Small intestine (tissue), 7 donors: ENCODE measurements around the gene TSPAN9. TPM values are rescaled to one million over a fixed set of nuclear protein-coding genes. Genes with fewer than 3 reads are reported as not detected.

Experiments
- DNase-seq, 2 donors: peaks; one replicate each; pipeline versions ENCODE4 v3.0.0 to v3.0.0-alpha.2; 2013
- FAIRE-seq: peaks from 2 replicates; lab custom pipeline; 2012; peaks lifted over from hg19 to GRCh38; lab: Jason Lieb, UNC
- H3K27ac ChIP-seq, 3 donors: one replicate each; pipeline ENCODE4 v1.5.1; 2013; ENCODE audit warnings: low read length in 2 of 3, mild to moderate bottlenecking in 2 of 3, control low read depth in 1 of 3, inconsistent platforms in 1 of 3, low read depth in 1 of 3, moderate library complexity in 1 of 3
- H3K27me3 ChIP-seq, 3 donors: one replicate each; pipeline ENCODE4 v1.6.1; 2013; ENCODE audit warnings: low read length in 3 of 3, inconsistent platforms in 1 of 3; ENCODE audit not compliant: control insufficient read depth in 3 of 3, insufficient read depth in 3 of 3
- H3K36me3 ChIP-seq, 3 donors: one replicate each; pipeline ENCODE4 v1.6.1; 2013; ENCODE audit warnings: low read length in 3 of 3, inconsistent platforms in 1 of 3, low read depth in 1 of 3, mild to moderate bottlenecking in 1 of 3, moderate library complexity in 1 of 3; ENCODE audit not compliant: control insufficient read depth in 3 of 3, insufficient read depth in 2 of 3
- H3K4me1 ChIP-seq, 3 donors: one replicate each; pipeline ENCODE4 v1.6.1; 2013; ENCODE audit warnings: low read length in 2 of 3, inconsistent platforms in 1 of 3, low read depth in 1 of 3, mild to moderate bottlenecking in 1 of 3, moderate library complexity in 1 of 3; ENCODE audit not compliant: control insufficient read depth in 3 of 3, insufficient read depth in 2 of 3
- H3K4me3 ChIP-seq, 3 donors: one replicate each; pipeline ENCODE4 v1.5.1; 2013; ENCODE audit warnings: low read length in 3 of 3, control low read depth in 1 of 3, inconsistent platforms in 1 of 3, low read depth in 1 of 3, mild to moderate bottlenecking in 1 of 3, moderate library complexity in 1 of 3
- H3K9me3 ChIP-seq, 2 donors: one replicate each; pipeline ENCODE4 v1.6.1; 2013; ENCODE audit warnings: low read depth in 1 of 2, low read length in 1 of 2; ENCODE audit not compliant: control insufficient read depth in 2 of 2, insufficient read depth in 1 of 2
- WGBS, 3 donors: extraction: QIAGEN DNeasy Blood & Tissue Kit; methylation state at CpG; one replicate each; pipeline ENCODE4 v1.1.7; 2013; 5-methylcytosine and 5-hydroxymethylcytosine counted together
- polyA plus RNA-seq, 4 donors: library from polyadenylated mRNA; stranded (reverse) in 3 of 4; unstranded in 1 of 4; fragments of 200-250 nt in 3 of 4; fragments of 120-200 nt in 1 of 4; gene quantifications; one replicate each; pipeline versions ENCODE4 v1.2.1 to v1.2.3, GENCODE V29; 2013
- donor health status: healthy with polysubstance abuse.
- donor health status: control.
- donor health status: control.
- donor health status: Bipolar disorder and iron deficiency.
- donor health status: healthy.

Gene TSPAN9
- polyA plus RNA-seq, 4 donors = 1.3 to 25.5 (median 12.8) TPM

- Histone ChIP-seq H3K9me3 (no peaks in the 10 kb centered on the region), H3K4me3 (no peak overlapping the region), H3K4me1 (peaks cover 0 to 9% (median 0%) of the 10 kb centered on the region in 3 donors), H3K36me3 (peaks cover 0 to 10% (median 0%) of the 10 kb centered on the region in 3 donors), H3K27me3 (no peaks in the 10 kb centered on the region), H3K27ac (no peak overlapping the region)
- no peak for FAIRE-seq
- no peak for DNase-seq
- WGBS, 3 donors = 76 to 89% (median 80%) methylated on average over 16 of the region's 16 CpGs
Observed at GRCh38 chr12:3249081-3249800, 172.1 kb downstream of the TSPAN9 start.

- WGBS, 3 donors = 69 to 86% (median 76%) methylated on average over 6 of the region's 6 CpGs
Observed at GRCh38 chr12:3250034-3250433, 172.9 kb downstream of the TSPAN9 start.

GRCh38 chr12:3250576-3250975 is 173.4 kb downstream of the TSPAN9 start:
- no peaks in the 10 kb centered on the region for H3K9me3 ChIP-seq
- H3K27me3 ChIP-seq = no peaks in the 10 kb centered on the region
- no peak overlapping the region for H3K27ac ChIP-seq
- FAIRE-seq = no peak
- peaks cover 0 to 9% (median 0%) of the 10 kb centered on the region in 3 donors for H3K4me1 ChIP-seq
- no peak overlapping the region for H3K4me3 ChIP-seq
- WGBS, 3 donors = 89 to 92% (median 90%) methylated on average over 8 of the region's 8 CpGs
- no peak for DNase-seq
- H3K36me3 ChIP-seq = peaks cover 0 to 5% (median 0%) of the 10 kb centered on the region in 3 donors

More at GRCh38 chr12:3250034-3250433, 172.9 kb downstream of the TSPAN9 start:
- Histone ChIP-seq H3K9me3 (no peaks in the 10 kb centered on the region), H3K4me3 (no peak overlapping the region), H3K27me3 (no peaks in the 10 kb centered on the region), H3K36me3 (peaks cover 0 to 10% (median 0%) of the 10 kb centered on the region in 3 donors), H3K27ac (no peak overlapping the region), H3K4me1 (peaks cover 0 to 9% (median 0%) of the 10 kb centered on the region in 3 donors)
- DNase-seq (no peak), FAIRE-seq (no peak)

GRCh38 chr12:3251067-3251466 is 173.9 kb downstream of the TSPAN9 start:
- peaks cover 0 to 5% (median 0%) of the 10 kb centered on the region in 3 donors for H3K36me3 ChIP-seq
- WGBS, 3 donors = 69 to 86% (median 76%) methylated on average over 5 of the region's 5 CpGs
- FAIRE-seq (no peak), DNase-seq (no peak)
- peaks cover 0 to 9% (median 0%) of the 10 kb centered on the region in 3 donors for H3K4me1 ChIP-seq
- H3K4me3 ChIP-seq = no peak overlapping the region
- H3K9me3 ChIP-seq = no peaks in the 10 kb centered on the region
- no peak overlapping the region for H3K27ac ChIP-seq
- no peaks in the 10 kb centered on the region for H3K27me3 ChIP-seq

- Histone ChIP-seq H3K27ac (peak overlapping the region in 1 of 3 donors; percentile 33), H3K4me3 (no peak overlapping the region), H3K36me3 (peaks cover 0 to 5% (median 0%) of the 10 kb centered on the region in 3 donors), H3K9me3 (no peaks in the 10 kb centered on the region), H3K27me3 (no peaks in the 10 kb centered on the region), H3K4me1 (peaks cover 0 to 9% (median 0%) of the 10 kb centered on the region in 3 donors)
- DNase-seq (no peak), FAIRE-seq (no peak)
- WGBS, 3 donors = 72 to 87% (median 82%) methylated on average over 7 of the region's 7 CpGs
Observed at GRCh38 chr12:3251691-3252090, 174.5 kb downstream of the TSPAN9 start.

GRCh38 chr12:3252450-3252891 is 175.3 kb downstream of the TSPAN9 start:
- peak overlapping the region in 1 of 3 donors; percentile 33 for H3K27ac ChIP-seq
- DNase-seq = peak in 1 of 2 donors; percentile 52

GRCh38 chr12:3253682-3254275 is 176.6 kb downstream of the TSPAN9 start:
- peaks cover 0 to 9% (median 0%) of the 10 kb centered on the region in 3 donors for H3K4me1 ChIP-seq
- H3K27me3 ChIP-seq = no peaks in the 10 kb centered on the region
- WGBS, 3 donors = 81 to 92% (median 88%) methylated on average over 6 to 7 of the region's 7 CpGs
- no peaks in the 10 kb centered on the region for H3K9me3 ChIP-seq
- H3K36me3 ChIP-seq = peaks cover 0 to 4% (median 0%) of the 10 kb centered on the region in 3 donors
- H3K4me3 ChIP-seq = no peak overlapping the region
- DNase-seq (no peak), FAIRE-seq (no peak)
- H3K27ac ChIP-seq = no peak overlapping the region

More at GRCh38 chr12:3252450-3252891, 175.3 kb downstream of the TSPAN9 start:
- FAIRE-seq = no peak
- Histone ChIP-seq H3K27me3 (no peaks in the 10 kb centered on the region), H3K4me1 (peaks cover 0 to 9% (median 0%) of the 10 kb centered on the region in 3 donors), H3K36me3 (peaks cover 0 to 5% (median 0%) of the 10 kb centered on the region in 3 donors), H3K9me3 (no peaks in the 10 kb centered on the region), H3K4me3 (no peak overlapping the region)
- WGBS, 3 donors = 60 to 88% (median 78%) methylated on average over 13 of the region's 13 CpGs

GRCh38 chr12:3255057-3255456 is 177.9 kb downstream of the TSPAN9 start:
- H3K36me3 ChIP-seq = peaks cover 0 to 3% (median 0%) of the 10 kb centered on the region in 3 donors
- no peaks in the 10 kb centered on the region for H3K9me3 ChIP-seq
- no peaks in the 10 kb centered on the region for H3K27me3 ChIP-seq
- 87 to 94% (median 91%) methylated on average over 12 of the region's 12 CpGs for WGBS, 3 donors
- no peak overlapping the region for H3K27ac ChIP-seq
- DNase-seq (no peak), FAIRE-seq (no peak)
- no peak overlapping the region for H3K4me3 ChIP-seq
- peaks cover 0 to 9% (median 0%) of the 10 kb centered on the region in 3 donors for H3K4me1 ChIP-seq
